GM10248 (cell line): ENCODE results near the gene TCF7L2.

Experiments
- CTCF ChIA-PET: fragments of 300-600 bp; sonication (Branson Sonifier 250); formaldehyde crosslinking; extraction: SDS; loops from one replicate; lab custom pipeline; 2021; ENCODE audit warnings: antibody characterized with exemption; lab: Yijun Ruan, JAX
- POLR2A ChIA-PET: fragments of 350-650 bp; sonication (Branson Sonifier 250); formaldehyde crosslinking; extraction: SDS; loops from one replicate; lab custom pipeline; 2020; ENCODE audit warnings: antibody characterized with exemption; lab: Yijun Ruan, JAX
- DNase-seq: peaks from one replicate; pipeline ENCODE4 v3.0.0; 2012; ENCODE audit errors: extremely low spot score
- CTCF ChIP-seq: IDR thresholded peaks from 2 replicates; pipeline ENCODE4 v1.5.1; 2012; ENCODE audit warnings: mild to moderate bottlenecking, low read depth; ENCODE audit errors: extremely low read depth, missing control alignments, control extremely low read depth

The TCF7L2 gene

GRCh38 chr10:113078282-113078907, 128.3 kb downstream of the TCF7L2 start:
- DNase-seq = no peak
- POLR2A ChIA-PET = no interaction called here
- no peak for TF ChIP-seq CTCF
- CTCF ChIA-PET = no interaction called here

- ChIA-PET CTCF (no interaction called here), POLR2A (no interaction called here)
- DNase-seq = no peak
- no peak for TF ChIP-seq CTCF
Observed at GRCh38 chr10:113080061-113080924, 130.2 kb downstream of the TCF7L2 start.

- CTCF ChIA-PET = no interaction called here
- no peak for TF ChIP-seq CTCF
- POLR2A ChIA-PET = no interaction called here
- no peak for DNase-seq
Observed at GRCh38 chr10:113080925-113081229, 130.8 kb downstream of the TCF7L2 start.

- no peak for DNase-seq
- no peak for TF ChIP-seq CTCF
- CTCF ChIA-PET = no interaction called here
- POLR2A ChIA-PET = no interaction called here
Observed at GRCh38 chr10:113084031-113084430, 134.0 kb downstream of the TCF7L2 start.

GRCh38 chr10:113085776-113086175, 135.7 kb downstream of the TCF7L2 start:
- no peak for DNase-seq
- TF ChIP-seq CTCF = no peak
- POLR2A ChIA-PET = no interaction called here
- CTCF ChIA-PET = no interaction called here

- ChIA-PET POLR2A (no interaction called here), CTCF (no interaction called here)
- no peak for TF ChIP-seq CTCF
- DNase-seq = no peak
Observed at GRCh38 chr10:113086282-113086681, 136.2 kb downstream of the TCF7L2 start.
